ENCODE results near the gene THRSP. TPM values are rescaled to one million over a fixed set of nuclear protein-coding genes. Genes with fewer than 3 reads are reported as not detected.
"Not testable (repeated sequence)": the region's sequence is repeated elsewhere in the genome, so short reads cannot be mapped to it uniquely, and the experiment has no call there.

THRSP gene
- total RNA-seq, 1 donor from 2014 or later: not detected

- DNase-seq (ENCODE audit: extremely low read depth, low read depth, low spot score): no peak
Measured at GRCh38 chr11:78061921-78062311, 1.7 kb upstream of the THRSP start.

- no peak for DNase-seq (ENCODE audit: extremely low read depth, low read depth, low spot score)
Measured at GRCh38 chr11:78062671-78063070, 990 bp upstream of the THRSP start.

GRCh38 chr11:78065203-78065602, 1.5 kb downstream of the THRSP start:
- DNase-seq (ENCODE audit: extremely low read depth, low read depth, low spot score): no peak

GRCh38 chr11:78066471-78066870, 2.8 kb downstream of the THRSP start:
- no peak for DNase-seq (ENCODE audit: extremely low read depth, low read depth, low spot score)

GRCh38 chr11:78067704-78068103, 4.0 kb downstream of the THRSP start:
- DNase-seq (ENCODE audit: extremely low read depth, low read depth, low spot score): no peak

- no peak for DNase-seq (ENCODE audit: extremely low read depth, low read depth, low spot score)
Measured at GRCh38 chr11:78069465-78069864, 5.8 kb downstream of the THRSP start.

GRCh38 chr11:78070621-78071020, 7.0 kb downstream of the THRSP start:
- no peak for DNase-seq (ENCODE audit: extremely low read depth, low read depth, low spot score)

GRCh38 chr11:78071717-78072116, 8.1 kb downstream of the THRSP start:
- DNase-seq (ENCODE audit: extremely low read depth, low read depth, low spot score): no peak

- no peak for DNase-seq (ENCODE audit: extremely low read depth, low read depth, low spot score)
Measured at GRCh38 chr11:78072455-78072854, 8.8 kb downstream of the THRSP start.

GRCh38 chr11:78074756-78075155, 11.1 kb downstream of the THRSP start:
- no peak for DNase-seq (ENCODE audit: extremely low read depth, low read depth, low spot score)

- no peak for DNase-seq (ENCODE audit: extremely low read depth, low read depth, low spot score)
Measured at GRCh38 chr11:78076733-78077403, 13.2 kb downstream of the THRSP start.

GRCh38 chr11:78077592-78077991, 13.9 kb downstream of the THRSP start:
- not testable (repeated sequence) for DNase-seq (ENCODE audit: extremely low read depth, low read depth, low spot score)

GRCh38 chr11:78078218-78079167, 14.8 kb downstream of the THRSP start:
- no peak for DNase-seq (ENCODE audit: extremely low read depth, low read depth, low spot score)

- peak; percentile 47 for DNase-seq (ENCODE audit: extremely low read depth, low read depth, low spot score)
Measured at GRCh38 chr11:78079232-78080083, 15.8 kb downstream of the THRSP start, which contains the start of gene NDUFC2. NDUFC2 (minus strand) TSS chr11:78079862; CDS start chr11:78079744, 118 bp downstream.

- no peak for DNase-seq (ENCODE audit: extremely low read depth, low read depth, low spot score)
Measured at GRCh38 chr11:78080084-78080817, 16.6 kb downstream of the THRSP start.

- DNase-seq (ENCODE audit: extremely low read depth, low read depth, low spot score): peak; percentile 7
Measured at GRCh38 chr11:78080818-78081495, 17.3 kb downstream of the THRSP start.

GRCh38 chr11:78081583-78081982, 17.9 kb downstream of the THRSP start:
- no peak for DNase-seq (ENCODE audit: extremely low read depth, low read depth, low spot score)

GRCh38 chr11:78082146-78082545, 18.5 kb downstream of the THRSP start:
- DNase-seq (ENCODE audit: extremely low read depth, low read depth, low spot score): no peak

- no peak for DNase-seq (ENCODE audit: extremely low read depth, low read depth, low spot score)
Measured at GRCh38 chr11:78083021-78083420, 19.4 kb downstream of the THRSP start.

- not testable (repeated sequence) for DNase-seq (ENCODE audit: extremely low read depth, low read depth, low spot score)
Measured at GRCh38 chr11:78084506-78084905, 20.8 kb downstream of the THRSP start.

Data from glomerular endothelial cell (primary cell).